GM18870 (cell line): ENCODE measurements around the gene PROSER3.

Experiments
- ATAC-seq: cut with Tn5 transposase; IDR thresholded peaks from one replicate; pipeline ENCODE4 v1.9.1; 2021; ENCODE audit warnings: moderate library complexity; ENCODE audit not compliant: unreplicated experiment

Gene PROSER3

GRCh38 chr19:35738021-35738886 is 19.7 kb upstream of the PROSER3 start:
- ATAC-seq: no peak

GRCh38 chr19:35738887-35739229 is 19.1 kb upstream of the PROSER3 start:
- no peak for ATAC-seq

GRCh38 chr19:35739275-35740107 is 18.5 kb upstream of the PROSER3 start:
- ATAC-seq: no peak

- ATAC-seq: no peak
Observed at GRCh38 chr19:35740108-35740422, 17.9 kb upstream of the PROSER3 start.

- ATAC-seq: peak; percentile 44
Observed at GRCh38 chr19:35740423-35741202, 17.4 kb upstream of the PROSER3 start.

GRCh38 chr19:35741203-35741515 is 16.8 kb upstream of the PROSER3 start:
- ATAC-seq: no peak

GRCh38 chr19:35742121-35742724 is 15.8 kb upstream of the PROSER3 start, which contains the start of gene IGFLR1:
Gene IGFLR1 (minus strand): TSS chr19:35742452. CDS start chr19:35741180, 1,272 bp downstream.
- ATAC-seq: no peak

- ATAC-seq: no peak
Observed at GRCh38 chr19:35743640-35744429, 14.1 kb upstream of the PROSER3 start.

- no peak for ATAC-seq
Observed at GRCh38 chr19:35744430-35745327, 13.3 kb upstream of the PROSER3 start.

GRCh38 chr19:35745328-35746086 is 12.5 kb upstream of the PROSER3 start, which contains the start of the genes PSENEN and U2AF1L4:
Gene PSENEN (plus strand): TSS chr19:35745651. CDS start chr19:35745931, 280 bp downstream.
Gene U2AF1L4 (minus strand): TSS chr19:35745418. CDS start chr19:35745391, 27 bp downstream.
- ATAC-seq: peak; percentile 35

GRCh38 chr19:35746087-35746462 is 11.9 kb upstream of the PROSER3 start:
- no peak for ATAC-seq

GRCh38 chr19:35746531-35746930 is 11.4 kb upstream of the PROSER3 start:
- no peak for ATAC-seq

- ATAC-seq: peak; percentile 73
Observed at GRCh38 chr19:35748106-35749020, 9.6 kb upstream of the PROSER3 start, which contains the start of gene LIN37. Gene LIN37 (plus strand): TSS chr19:35748576. CDS start chr19:35748725, 149 bp downstream.

- no peak for ATAC-seq
Observed at GRCh38 chr19:35750167-35750566, 7.8 kb upstream of the PROSER3 start.

GRCh38 chr19:35751839-35752745 is 5.9 kb upstream of the PROSER3 start:
- ATAC-seq: no peak

GRCh38 chr19:35752746-35753350 is 5.1 kb upstream of the PROSER3 start:
- ATAC-seq: no peak
